NT2/D1 (cell line): ENCODE measurements around the gene GAS6.

Source experiments
- SUZ12 ChIP-seq: IDR thresholded peaks from 2 replicates; pipeline ENCODE4 v1.6.1; 2011; ENCODE audit not compliant: insufficient read length, insufficient read depth; ENCODE audit errors: extremely low read depth
- YY1 ChIP-seq: IDR thresholded peaks from 2 replicates; pipeline ENCODE4 v1.6.1; 2011; ENCODE audit not compliant: insufficient read length, insufficient read depth

- no peak for TF ChIP-seq YY1
- no peak for TF ChIP-seq SUZ12
These were observed 38.0 kb downstream of the GAS6 start for GRCh38 chr13:113825841-113826240.
